H1 (cell line): Measurements from ENCODE around the gene IBSP. TPM values are rescaled to one million over a fixed set of nuclear protein-coding genes. Genes with fewer than 3 reads are reported as not detected.

Experiments used
- HDAC2 ChIP-seq, 2 experiments: fragments of 300-600 bp in 1 of 2; sonication (generic) in 1 of 2; IDR thresholded peaks; 2 replicates each; pipeline ENCODE4 v1.6.1; 2011 to 2012; ENCODE audit warnings: low read depth in 2 of 2, low read length in 2 of 2, mild to moderate bottlenecking in 2 of 2, moderate library complexity in 2 of 2, borderline replicate concordance in 1 of 2, inconsistent platforms in 1 of 2
- polyA plus RNA-seq, 7 experiments: library from polyadenylated mRNA; depleted of rRNA in 3 of 7; stranded (reverse) in 5 of 7; unstranded in 2 of 7; fragments of >200 nt in 5 of 7; fragments of 200-250 nt in 2 of 7; gene quantifications; 1 replicate in 5 of 7; 2 replicates in 1 of 7; 4 replicates in 1 of 7; pipeline versions ENCODE4 v1.2.1 to v1.2.3, GENCODE V29; 2011 to 2013; ENCODE audit warnings: missing spikeins in 2 of 7, mixed read lengths in 2 of 7
- total RNA-seq: library from RNA; stranded (reverse); fragmentation: NEBNext Ultra II Directional; extraction: Animal tissue kit (Norgen Biotek cat#: 25700); gene quantifications from 2 replicates; pipeline ENCODE4 v1.2.1, GENCODE V29; 2021

Gene IBSP
- total and polyA plus RNA-seq, 2 of the 8 experiments (the other 6 are each of a cell fraction or from before 2014, with no cell fraction given), result not detected

DNA sequence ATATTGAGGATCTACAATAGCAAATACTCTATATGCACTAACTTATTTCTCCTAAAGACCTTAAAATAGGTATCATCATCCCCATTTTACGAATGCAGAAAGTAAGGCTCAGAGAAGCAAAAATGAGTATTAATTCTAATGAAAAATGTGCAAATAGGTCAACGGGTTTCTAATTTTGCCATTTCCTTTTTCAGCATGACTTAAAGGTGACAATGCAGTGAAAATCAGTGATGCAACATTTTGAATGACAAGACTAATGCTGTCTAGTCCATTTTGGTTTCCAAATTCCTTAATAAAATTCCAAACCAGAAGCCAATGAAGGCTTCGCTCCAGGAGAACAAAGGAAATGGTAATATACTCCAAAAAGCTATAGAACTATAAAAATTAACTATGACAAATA lies 37.0 kb upstream of the IBSP start (continued):
- no peak for TF ChIP-seq HDAC2 (IDR thresholded peaks at IDR 0.05; ENCODE audit: borderline replicate concordance in 1 of 2, low read depth in 2 of 2, low read length in 2 of 2)
